Stimulated activated CD4-positive, alpha-beta T cell treated with anti-CD3 and anti-CD28 coated beads, Interleukin-12 subunit alpha, Interleukin-12 subunit beta, amount 100 ng/mL, for 48 hours (primary cell): ENCODE measurements around the gene LDLRAD2.
"Not testable (repeated sequence)": the region's sequence is repeated elsewhere in the genome, so short reads cannot be mapped to it uniquely, and the experiment has no call there.

Experiments used
- DNase-seq, 3 donors: peaks; one replicate each; pipeline ENCODE4 v3.0.0-alpha.2; 2020; ENCODE audit warnings: low read depth in 2 of 3, low spot score in 1 of 3

LDLRAD2 gene

GRCh38 chr1:21811875-21812305 lies at the start of gene LDLRAD2:
LDLRAD2 (plus strand) TSS chr1:21812265; CDS start chr1:21812452, 187 bp downstream.
- DNase-seq: no peak

GRCh38 chr1:21763236-21763635 lies 48.8 kb upstream of the LDLRAD2 start:
- DNase-seq: no peak

- DNase-seq: no peak
These were observed 48.2 kb upstream of the LDLRAD2 start for GRCh38 chr1:21763694-21764419.

GRCh38 chr1:21764615-21765423 lies 47.2 kb upstream of the LDLRAD2 start:
- DNase-seq: no peak

GRCh38 chr1:21766210-21766609 lies 45.9 kb upstream of the LDLRAD2 start:
- no peak for DNase-seq

GRCh38 chr1:21767106-21767505 lies 45.0 kb upstream of the LDLRAD2 start:
- DNase-seq: not testable (repeated sequence)

GRCh38 chr1:21770201-21770600 lies 41.9 kb upstream of the LDLRAD2 start:
- no peak for DNase-seq

GRCh38 chr1:21770602-21771001 lies 41.5 kb upstream of the LDLRAD2 start:
- not testable (repeated sequence) for DNase-seq

GRCh38 chr1:21771672-21772071 lies 40.4 kb upstream of the LDLRAD2 start:
- not testable (repeated sequence) for DNase-seq

GRCh38 chr1:21773585-21773984 lies 38.5 kb upstream of the LDLRAD2 start:
- no peak for DNase-seq

GRCh38 chr1:21774835-21775549 lies 37.1 kb upstream of the LDLRAD2 start:
- no peak for DNase-seq

GRCh38 chr1:21775550-21775914 lies 36.5 kb upstream of the LDLRAD2 start:
- DNase-seq: no peak

GRCh38 chr1:21775985-21776562 lies 36.0 kb upstream of the LDLRAD2 start:
- DNase-seq: no peak

- not testable (repeated sequence) for DNase-seq
These were observed 35.1 kb upstream of the LDLRAD2 start for GRCh38 chr1:21776925-21777324.

GRCh38 chr1:21778405-21778727 lies 33.7 kb upstream of the LDLRAD2 start:
- DNase-seq: no peak

- peak; percentile 48 to 59 (median 48) for DNase-seq
These were observed 32.2 kb upstream of the LDLRAD2 start for GRCh38 chr1:21779613-21780521.

- DNase-seq: no peak
These were observed 30.2 kb upstream of the LDLRAD2 start for GRCh38 chr1:21781815-21782348.

GRCh38 chr1:21782349-21782867 lies 29.7 kb upstream of the LDLRAD2 start:
- DNase-seq: peak; percentile 15 to 54 (median 44)

- peak; percentile 90 to 96 (median 95) for DNase-seq
These were observed 29.0 kb upstream of the LDLRAD2 start, which contains the start of gene USP48 for GRCh38 chr1:21782868-21783678. USP48 (minus strand) TSS chr1:21783149; CDS start chr1:21782957, 192 bp downstream.
